ACC112 (cell line): ENCODE data around the gene RFESD.
"Not testable (repeated sequence)": the region's sequence is repeated elsewhere in the genome, so short reads cannot be mapped to it uniquely, and the experiment has no call there.

Experiments used
- H2AFZ ChIP-seq: fragments of 200-600 bp; sonication (generic); one replicate; pipeline ENCODE4 v1.6.0; 2017; ENCODE audit warnings: antibody characterized with exemption, low read length; ENCODE audit not compliant: unreplicated experiment
- H3K27ac ChIP-seq: fragments of 200-600 bp; sonication (generic); 2 replicates; pipeline ENCODE4 v1.5.1; 2014; ENCODE audit warnings: low read depth, mild to moderate bottlenecking, antibody characterized with exemption, low read length, moderate library complexity
- H3K27me3 ChIP-seq: fragments of 200-600 bp; sonication (generic); 2 replicates; pipeline ENCODE4 v1.6.1; 2014; ENCODE audit warnings: mild to moderate bottlenecking, antibody characterized with exemption, low read length, moderate library complexity, mixed read lengths; ENCODE audit not compliant: insufficient read depth
- H3K36me3 ChIP-seq: fragments of 200-600 bp; sonication (generic); 2 replicates; pipeline ENCODE4 v1.6.1; 2016; ENCODE audit warnings: mild to moderate bottlenecking, antibody characterized with exemption, low read length, moderate library complexity, mixed read lengths; ENCODE audit not compliant: insufficient read depth
- H3K4me1 ChIP-seq: fragments of 200-600 bp; sonication (generic); one replicate; pipeline ENCODE4 v1.6.1; 2016; ENCODE audit warnings: low read length, mixed read lengths; ENCODE audit not compliant: insufficient read depth, unreplicated experiment, control insufficient read depth
- H3K4me3 ChIP-seq: fragments of 200-600 bp; sonication (generic); 2 replicates; pipeline ENCODE4 v1.5.1; 2014; ENCODE audit warnings: mild to moderate bottlenecking, low read depth, low read length
- H3K79me2 ChIP-seq: fragments of 200-600 bp; sonication (generic); one replicate; pipeline ENCODE4 v1.6.0; 2016; ENCODE audit warnings: low read length; ENCODE audit not compliant: control insufficient read depth, unreplicated experiment, insufficient read depth

The RFESD gene

GRCh38 chr5:95628933-95629332 is 17.6 kb upstream of the RFESD start:
- no peak overlapping the region for H3K4me3 ChIP-seq
- no peak overlapping the region for H2AFZ ChIP-seq
- no peaks in the 10 kb centered on the region for H3K79me2 ChIP-seq
- H3K36me3 ChIP-seq: no peaks in the 10 kb centered on the region
- peaks cover 19% of the 10 kb centered on the region for H3K4me1 ChIP-seq
- no peaks in the 10 kb centered on the region for H3K27me3 ChIP-seq
- H3K27ac ChIP-seq: no peak overlapping the region

- H2AFZ ChIP-seq: peak overlapping the region; percentile 72
- H3K36me3 ChIP-seq: no peaks in the 10 kb centered on the region
- H3K27me3 ChIP-seq: no peaks in the 10 kb centered on the region
- H3K4me1 ChIP-seq: peaks cover 19% of the 10 kb centered on the region
- H3K27ac ChIP-seq: peak overlapping the region; percentile 86
- no peaks in the 10 kb centered on the region for H3K79me2 ChIP-seq
- H3K4me3 ChIP-seq: no peak overlapping the region
These were observed 16.1 kb upstream of the RFESD start for GRCh38 chr5:95630394-95630917.

- Histone ChIP-seq H3K4me3 (peak overlapping the region; percentile 15; the same call in 1 of the 2 replicates), H3K36me3 (no peaks in the 10 kb centered on the region), H3K4me1 (peaks cover 19% of the 10 kb centered on the region), H3K79me2 (no peaks in the 10 kb centered on the region), H3K27me3 (no peaks in the 10 kb centered on the region), H2AFZ (peak overlapping the region; percentile 63), H3K27ac (peak overlapping the region; percentile 86)
These were observed 15.2 kb upstream of the RFESD start for GRCh38 chr5:95631255-95631958.

- Histone ChIP-seq H3K4me3 (peak overlapping the region; percentile 15; the same call in 1 of the 2 replicates), H3K27me3 (no peaks in the 10 kb centered on the region), H2AFZ (peak overlapping the region; percentile 63), H3K79me2 (no peaks in the 10 kb centered on the region), H3K36me3 (no peaks in the 10 kb centered on the region), H3K27ac (peak overlapping the region; percentile 86), H3K4me1 (peaks cover 19% of the 10 kb centered on the region)
These were observed 14.4 kb upstream of the RFESD start for GRCh38 chr5:95631991-95632675.

GRCh38 chr5:95632942-95633341 is 13.6 kb upstream of the RFESD start:
- not testable (repeated sequence) for H3K27me3 ChIP-seq, H3K36me3 ChIP-seq, H3K4me3 ChIP-seq, H3K27ac ChIP-seq, H2AFZ ChIP-seq, H3K79me2 ChIP-seq
- H3K4me1 ChIP-seq: peaks cover 19% of the 10 kb centered on the region

GRCh38 chr5:95633671-95634070 is 12.9 kb upstream of the RFESD start:
- H3K4me3 ChIP-seq: no peak overlapping the region
- no peaks in the 10 kb centered on the region for H3K27me3 ChIP-seq

GRCh38 chr5:95634081-95634480 is 12.5 kb upstream of the RFESD start:
- H3K4me1 ChIP-seq: peaks cover 19% of the 10 kb centered on the region
- H3K27me3 ChIP-seq: no peaks in the 10 kb centered on the region
- no peaks in the 10 kb centered on the region for H3K36me3 ChIP-seq
- H2AFZ ChIP-seq: no peak overlapping the region
- H3K79me2 ChIP-seq: no peaks in the 10 kb centered on the region
- no peak overlapping the region for H3K4me3 ChIP-seq
- H3K27ac ChIP-seq: no peak overlapping the region

More at GRCh38 chr5:95633671-95634070, 12.9 kb upstream of the RFESD start:
- H3K27ac ChIP-seq: no peak overlapping the region
- H3K36me3 ChIP-seq: no peaks in the 10 kb centered on the region
- no peaks in the 10 kb centered on the region for H3K79me2 ChIP-seq
- peaks cover 19% of the 10 kb centered on the region for H3K4me1 ChIP-seq
- H2AFZ ChIP-seq: no peak overlapping the region

- Histone ChIP-seq H3K27ac (no peak overlapping the region), H3K36me3 (no peaks in the 10 kb centered on the region), H3K27me3 (no peaks in the 10 kb centered on the region), H3K79me2 (no peaks in the 10 kb centered on the region), H2AFZ (peak overlapping the region; percentile 12), H3K4me1 (no peaks in the 10 kb centered on the region), H3K4me3 (no peak overlapping the region)
These were observed 7.9 kb upstream of the RFESD start for GRCh38 chr5:95638632-95639031.

- H3K36me3 ChIP-seq: no peaks in the 10 kb centered on the region
- no peaks in the 10 kb centered on the region for H3K79me2 ChIP-seq
- H2AFZ ChIP-seq: no peak overlapping the region
- peaks cover 4% of the 10 kb centered on the region for H3K4me1 ChIP-seq
- H3K4me3 ChIP-seq: no peak overlapping the region
- H3K27ac ChIP-seq: no peak overlapping the region
- no peaks in the 10 kb centered on the region for H3K27me3 ChIP-seq
These were observed 4.8 kb upstream of the RFESD start for GRCh38 chr5:95641741-95642220.

- no peak overlapping the region for H3K27ac ChIP-seq
- peaks cover 10% of the 10 kb centered on the region for H3K4me1 ChIP-seq
- no peaks in the 10 kb centered on the region for H3K27me3 ChIP-seq
- no peaks in the 10 kb centered on the region for H3K36me3 ChIP-seq
- no peaks in the 10 kb centered on the region for H3K79me2 ChIP-seq
- no peak overlapping the region for H2AFZ ChIP-seq
- H3K4me3 ChIP-seq: no peak overlapping the region
These were observed 3.4 kb upstream of the RFESD start for GRCh38 chr5:95643152-95643551.
